GM23338 (cell line): ENCODE measurements around the gene ENTPD3. TPM values are rescaled to one million over a fixed set of nuclear protein-coding genes. Genes with fewer than 3 reads are reported as not detected.

Experiments used
- ATAC-seq: fragments of 200-7000 bp; cut with Tn5 transposase; 3 replicates; pipeline ENCODE4 v1.9.1; 2020
- DNase-seq: peaks from one replicate; pipeline ENCODE4 v3.0.0-alpha.2; 2015; ENCODE audit warnings: low spot score
- H2AFZ ChIP-seq: fragments of 200-600 bp; sonication (generic); 2 replicates; pipeline ENCODE4 v1.8.0; 2016; ENCODE audit warnings: antibody characterized with exemption, mild to moderate bottlenecking, moderate library complexity
- H3F3A ChIP-seq: fragments of 200-600 bp; sonication (generic); replicated peaks from 2 replicates; pipeline ENCODE4 v1.8.0; 2017; ENCODE audit warnings: antibody characterized with exemption, mixed run types, low read depth
- H3K27ac ChIP-seq: fragments of 200-600 bp; sonication (generic); 2 replicates; pipeline ENCODE4 v1.6.1; 2016; ENCODE audit warnings: low read depth
- H3K27me3 ChIP-seq: fragments of 200-600 bp; sonication (generic); 2 replicates; pipeline ENCODE4 v1.8.0; 2016; ENCODE audit warnings: mild to moderate bottlenecking, mixed run types, moderate library complexity; ENCODE audit not compliant: insufficient read depth
- H3K36me3 ChIP-seq: fragments of 200-600 bp; sonication (generic); 2 replicates; pipeline ENCODE4 v1.8.0; 2016; ENCODE audit warnings: mild to moderate bottlenecking; ENCODE audit not compliant: insufficient read depth
- H3K4me1 ChIP-seq: fragments of 200-600 bp; sonication (generic); 2 replicates; pipeline ENCODE4 v1.8.0; 2016; ENCODE audit warnings: mild to moderate bottlenecking, moderate library complexity; ENCODE audit not compliant: insufficient read depth
- H3K4me2 ChIP-seq: fragments of 200-600 bp; sonication (generic); 2 replicates; pipeline ENCODE4 v1.7.1; 2017; ENCODE audit warnings: mixed run types
- H3K4me3 ChIP-seq: fragments of 200-600 bp; sonication (generic); 2 replicates; pipeline ENCODE4 v1.6.1; 2016; ENCODE audit warnings: mixed run types
- H3K79me2 ChIP-seq: fragments of 200-600 bp; sonication (generic); replicated peaks from 2 replicates; pipeline ENCODE4 v1.8.0; 2017; ENCODE audit warnings: mild to moderate bottlenecking; ENCODE audit not compliant: insufficient read depth
- H3K9me2 ChIP-seq: fragments of 200-600 bp; sonication (generic); 2 replicates; pipeline ENCODE4 v1.8.0; 2017; ENCODE audit not compliant: insufficient read depth
- H4K20me1 ChIP-seq: fragments of 200-600 bp; sonication (generic); replicated peaks from 2 replicates; pipeline ENCODE4 v1.8.0; 2017; ENCODE audit warnings: mild to moderate bottlenecking; ENCODE audit not compliant: insufficient read depth
- H3K27ac Mint-ChIP-seq: 2 replicates; pipeline ENCODE4 v1.8.0; 2020; ENCODE audit warnings: inconsistent platforms, mild to moderate bottlenecking, moderate library complexity, mixed read lengths
- H3K27me3 Mint-ChIP-seq: 3 replicates; pipeline ENCODE4 v1.8.0; 2022; ENCODE audit warnings: low read depth, mild to moderate bottlenecking, moderate library complexity, mixed read lengths, inconsistent platforms; ENCODE audit not compliant: insufficient read depth, poor library complexity
- H3K36me3 Mint-ChIP-seq: 3 replicates; pipeline ENCODE4 v1.8.0; 2021; ENCODE audit warnings: low read depth, mild to moderate bottlenecking, inconsistent platforms, moderate library complexity, mixed read lengths
- H3K4me1 Mint-ChIP-seq: 3 replicates; pipeline ENCODE4 v1.8.0; 2020; ENCODE audit warnings: mild to moderate bottlenecking, inconsistent platforms, mixed read lengths
- H3K4me3 Mint-ChIP-seq: 3 replicates; pipeline ENCODE4 v1.8.0; 2021; ENCODE audit warnings: moderate library complexity, mild to moderate bottlenecking, inconsistent platforms, mixed read lengths
- H3K9me3 Mint-ChIP-seq: 3 replicates; pipeline ENCODE4 v1.8.0; 2020; ENCODE audit warnings: moderate library complexity, mild to moderate bottlenecking, inconsistent platforms, mixed read lengths
- CREB1 ChIP-seq: fragments of 250-450 bp; sonication (Bioruptor Pico); IDR thresholded peaks from 2 replicates; pipeline ENCODE4 v1.5.0; 2020; ENCODE audit warnings: low read depth, mild to moderate bottlenecking, moderate library complexity
- CTCF ChIP-seq, 2 experiments: fragments of 200-600 bp in 1 of 2; sonication (generic) in 1 of 2; conservative IDR thresholded peaks; 2 replicates each; pipeline versions ENCODE4 v1.5.1 to v1.6.1; 2016 to 2017; ENCODE audit warnings: antibody characterized with exemption in 2 of 2, low read depth in 2 of 2, mild to moderate bottlenecking in 2 of 2, moderate library complexity in 1 of 2
- EZH2 ChIP-seq: fragments of 200-600 bp; sonication (generic); IDR thresholded peaks from one replicate; pipeline ENCODE4 v1.8.0; 2017; ENCODE audit warnings: antibody characterized with exemption, mild to moderate bottlenecking, low read depth; ENCODE audit not compliant: unreplicated experiment
- JUNB ChIP-seq: IDR thresholded peaks from one replicate; pipeline ENCODE4 v1.6.1; 2016; ENCODE audit warnings: antibody characterized with exemption; ENCODE audit not compliant: unreplicated experiment
- NANOG ChIP-seq: IDR thresholded peaks from 2 replicates; pipeline ENCODE4 v1.6.1; 2016; ENCODE audit warnings: antibody characterized with exemption, borderline replicate concordance
- REST ChIP-seq: IDR thresholded peaks from one replicate; pipeline ENCODE4 v1.6.1; 2018; ENCODE audit warnings: antibody characterized with exemption; ENCODE audit not compliant: unreplicated experiment
- STAT1 ChIP-seq: IDR thresholded peaks from one replicate; pipeline ENCODE4 v1.6.1; 2016; ENCODE audit warnings: antibody characterized with exemption; ENCODE audit not compliant: unreplicated experiment
- ZNF331 ChIP-seq: fragments of 250-450 bp; sonication (Bioruptor Pico); IDR thresholded peaks from 2 replicates; pipeline ENCODE4 v1.5.0; 2020; ENCODE audit warnings: low read depth, mild to moderate bottlenecking, moderate library complexity
- polyA plus RNA-seq: library from polyadenylated mRNA; unstranded; fragments of >200 nt; fragmentation: Nextera tagmentation; extraction: Ambion mirVana; gene quantifications from 2 replicates; pipeline ENCODE4 v1.2.1, GENCODE V29; 2016
- total RNA-seq: library from RNA; depleted of rRNA; stranded (reverse); fragments of >200 nt; shearing (Covaris generic); gene quantifications from 2 replicates; pipeline ENCODE4 v1.2.3, GENCODE V29; 2014
- TF ChIP-seq, protein P1 (sequence below): fragments of 250-450 bp; sonication (Bioruptor Pico); IDR thresholded peaks from 2 replicates; pipeline ENCODE4 v1.5.0; 2020; ENCODE audit warnings: mild to moderate bottlenecking, moderate library complexity
- TF ChIP-seq, protein P2 (sequence below): IDR thresholded peaks from 2 replicates; pipeline ENCODE4 v1.6.1; 2016; ENCODE audit warnings: antibody characterized with exemption

The ENTPD3 gene
- total and polyA plus RNA-seq, 2 experiments from 2014 or later: 0.32 to 0.63 TPM

- Mint-ChIP-seq H3K4me1 (no peaks in the 10 kb centered on the region), H3K27ac (no peak overlapping the region), H3K36me3 (no peaks in the 10 kb centered on the region), H3K27me3 (peaks cover 4% of the 10 kb centered on the region), H3K4me3 (no peak overlapping the region), H3K9me3 (no peaks in the 10 kb centered on the region)
- no peak overlapping the region for H3K4me2 ChIP-seq
- H3K4me3 ChIP-seq: no peak overlapping the region
- no peaks in the 10 kb centered on the region for H3K4me1 ChIP-seq
- no peak overlapping the region for H2AFZ ChIP-seq
- no peak for DNase-seq
- no peaks in the 10 kb centered on the region for H3K79me2 ChIP-seq
- TF ChIP-seq EZH2 (no peak), REST (no peak), CTCF (conservative IDR thresholded peaks at IDR 0.05; ENCODE audit: low read depth in 2 of 2) (no peak), STAT1 (no peak), JUNB (no peak), CREB1 (CRISPR knock-in tag) (no peak), NANOG (no peak), ZNF331 (no peak)
- TF ChIP-seq, protein P1, sequence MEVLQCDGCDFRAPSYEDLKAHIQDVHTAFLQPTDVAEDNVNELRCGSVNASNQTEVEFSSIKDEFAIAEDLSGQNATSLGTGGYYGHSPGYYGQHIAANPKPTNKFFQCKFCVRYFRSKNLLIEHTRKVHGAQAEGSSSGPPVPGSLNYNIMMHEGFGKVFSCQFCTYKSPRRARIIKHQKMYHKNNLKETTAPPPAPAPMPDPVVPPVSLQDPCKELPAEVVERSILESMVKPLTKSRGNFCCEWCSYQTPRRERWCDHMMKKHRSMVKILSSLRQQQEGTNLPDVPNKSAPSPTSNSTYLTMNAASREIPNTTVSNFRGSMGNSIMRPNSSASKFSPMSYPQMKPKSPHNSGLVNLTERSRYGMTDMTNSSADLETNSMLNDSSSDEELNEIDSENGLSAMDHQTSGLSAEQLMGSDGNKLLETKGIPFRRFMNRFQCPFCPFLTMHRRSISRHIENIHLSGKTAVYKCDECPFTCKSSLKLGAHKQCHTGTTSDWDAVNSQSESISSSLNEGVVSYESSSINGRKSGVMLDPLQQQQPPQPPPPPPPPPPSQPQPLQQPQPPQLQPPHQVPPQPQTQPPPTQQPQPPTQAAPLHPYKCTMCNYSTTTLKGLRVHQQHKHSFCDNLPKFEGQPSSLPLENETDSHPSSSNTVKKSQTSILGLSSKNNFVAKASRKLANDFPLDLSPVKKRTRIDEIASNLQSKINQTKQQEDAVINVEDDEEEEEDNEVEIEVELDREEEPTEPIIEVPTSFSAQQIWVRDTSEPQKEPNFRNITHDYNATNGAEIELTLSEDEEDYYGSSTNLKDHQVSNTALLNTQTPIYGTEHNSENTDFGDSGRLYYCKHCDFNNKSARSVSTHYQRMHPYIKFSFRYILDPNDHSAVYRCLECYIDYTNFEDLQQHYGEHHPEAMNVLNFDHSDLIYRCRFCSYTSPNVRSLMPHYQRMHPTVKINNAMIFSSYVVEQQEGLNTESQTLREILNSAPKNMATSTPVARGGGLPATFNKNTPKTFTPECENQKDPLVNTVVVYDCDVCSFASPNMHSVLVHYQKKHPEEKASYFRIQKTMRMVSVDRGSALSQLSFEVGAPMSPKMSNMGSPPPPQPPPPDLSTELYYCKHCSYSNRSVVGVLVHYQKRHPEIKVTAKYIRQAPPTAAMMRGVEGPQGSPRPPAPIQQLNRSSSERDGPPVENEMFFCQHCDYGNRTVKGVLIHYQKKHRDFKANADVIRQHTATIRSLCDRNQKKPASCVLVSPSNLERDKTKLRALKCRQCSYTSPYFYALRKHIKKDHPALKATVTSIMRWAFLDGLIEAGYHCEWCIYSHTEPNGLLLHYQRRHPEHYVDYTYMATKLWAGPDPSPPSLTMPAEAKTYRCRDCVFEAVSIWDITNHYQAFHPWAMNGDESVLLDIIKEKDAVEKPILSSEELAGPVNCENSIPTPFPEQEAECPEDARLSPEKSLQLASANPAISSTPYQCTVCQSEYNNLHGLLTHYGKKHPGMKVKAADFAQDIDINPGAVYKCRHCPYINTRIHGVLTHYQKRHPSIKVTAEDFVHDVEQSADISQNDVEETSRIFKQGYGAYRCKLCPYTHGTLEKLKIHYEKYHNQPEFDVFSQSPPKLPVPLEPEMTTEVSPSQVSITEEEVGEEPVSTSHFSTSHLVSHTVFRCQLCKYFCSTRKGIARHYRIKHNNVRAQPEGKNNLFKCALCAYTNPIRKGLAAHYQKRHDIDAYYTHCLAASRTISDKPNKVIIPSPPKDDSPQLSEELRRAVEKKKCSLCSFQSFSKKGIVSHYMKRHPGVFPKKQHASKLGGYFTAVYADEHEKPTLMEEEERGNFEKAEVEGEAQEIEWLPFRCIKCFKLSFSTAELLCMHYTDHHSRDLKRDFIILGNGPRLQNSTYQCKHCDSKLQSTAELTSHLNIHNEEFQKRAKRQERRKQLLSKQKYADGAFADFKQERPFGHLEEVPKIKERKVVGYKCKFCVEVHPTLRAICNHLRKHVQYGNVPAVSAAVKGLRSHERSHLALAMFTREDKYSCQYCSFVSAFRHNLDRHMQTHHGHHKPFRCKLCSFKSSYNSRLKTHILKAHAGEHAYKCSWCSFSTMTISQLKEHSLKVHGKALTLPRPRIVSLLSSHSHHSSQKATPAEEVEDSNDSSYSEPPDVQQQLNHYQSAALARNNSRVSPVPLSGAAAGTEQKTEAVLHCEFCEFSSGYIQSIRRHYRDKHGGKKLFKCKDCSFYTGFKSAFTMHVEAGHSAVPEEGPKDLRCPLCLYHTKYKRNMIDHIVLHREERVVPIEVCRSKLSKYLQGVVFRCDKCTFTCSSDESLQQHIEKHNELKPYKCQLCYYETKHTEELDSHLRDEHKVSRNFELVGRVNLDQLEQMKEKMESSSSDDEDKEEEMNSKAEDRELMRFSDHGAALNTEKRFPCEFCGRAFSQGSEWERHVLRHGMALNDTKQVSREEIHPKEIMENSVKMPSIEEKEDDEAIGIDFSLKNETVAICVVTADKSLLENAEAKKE: no peak
- TF ChIP-seq, protein P2, sequence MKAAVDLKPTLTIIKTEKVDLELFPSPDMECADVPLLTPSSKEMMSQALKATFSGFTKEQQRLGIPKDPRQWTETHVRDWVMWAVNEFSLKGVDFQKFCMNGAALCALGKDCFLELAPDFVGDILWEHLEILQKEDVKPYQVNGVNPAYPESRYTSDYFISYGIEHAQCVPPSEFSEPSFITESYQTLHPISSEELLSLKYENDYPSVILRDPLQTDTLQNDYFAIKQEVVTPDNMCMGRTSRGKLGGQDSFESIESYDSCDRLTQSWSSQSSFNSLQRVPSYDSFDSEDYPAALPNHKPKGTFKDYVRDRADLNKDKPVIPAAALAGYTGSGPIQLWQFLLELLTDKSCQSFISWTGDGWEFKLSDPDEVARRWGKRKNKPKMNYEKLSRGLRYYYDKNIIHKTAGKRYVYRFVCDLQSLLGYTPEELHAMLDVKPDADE: no peak
- H3K36me3 ChIP-seq: no peaks in the 10 kb centered on the region
- H3K27ac ChIP-seq: no peak overlapping the region
- 0 out of 2 replicates have a peak, but pooled peaks cover 3% of the 10 kb centered on the region for H3K9me2 ChIP-seq
- H3F3A ChIP-seq: no peaks in the 10 kb centered on the region
- no peaks in the 10 kb centered on the region for H4K20me1 ChIP-seq
- H3K27me3 ChIP-seq: no peaks in the 10 kb centered on the region
- no peak for ATAC-seq
Measured at GRCh38 chr3:40422861-40423260, 35.9 kb downstream of the ENTPD3 start.
